Hepatocyte (in vitro differentiated cells): ENCODE results near the gene SPATA9. TPM values are rescaled to one million over a fixed set of nuclear protein-coding genes. Genes with fewer than 3 reads are reported as not detected.
"Not testable (repeated sequence)": the region's sequence is repeated elsewhere in the genome, so short reads cannot be mapped to it uniquely, and the experiment has no call there.

ENCODE experiments used
- DNase-seq: peaks from one replicate; pipeline ENCODE4 v3.0.0-alpha.2; 2016; ENCODE audit warnings: low spot score
- H2AFZ ChIP-seq: fragments of 200-600 bp; sonication (generic); 2 replicates; pipeline ENCODE4 v1.6.0; 2016; ENCODE audit warnings: antibody characterized with exemption, mild to moderate bottlenecking
- H3K27ac ChIP-seq: fragments of 200-600 bp; sonication (generic); 2 replicates; pipeline ENCODE4 v1.5.1; 2016; ENCODE audit warnings: mild to moderate bottlenecking
- H3K27me3 ChIP-seq: fragments of 200-600 bp; sonication (generic); 2 replicates; pipeline ENCODE4 v1.6.1; 2016
- H3K36me3 ChIP-seq: fragments of 200-600 bp; sonication (generic); replicated peaks from 2 replicates; pipeline ENCODE4 v1.5.1; 2016; ENCODE audit warnings: low read depth; ENCODE audit not compliant: insufficient read depth
- H3K4me1 ChIP-seq: fragments of 200-600 bp; sonication (generic); 2 replicates; pipeline ENCODE4 v1.5.1; 2016; ENCODE audit warnings: mild to moderate bottlenecking, moderate library complexity; ENCODE audit not compliant: insufficient read depth
- H3K4me2 ChIP-seq: fragments of 200-600 bp; sonication (generic); 2 replicates; pipeline ENCODE4 v1.6.0; 2016
- H3K4me3 ChIP-seq: fragments of 200-600 bp; sonication (generic); 2 replicates; pipeline ENCODE4 v1.5.1; 2016; ENCODE audit warnings: mild to moderate bottlenecking
- H3K79me2 ChIP-seq: fragments of 200-600 bp; sonication (generic); 2 replicates; pipeline ENCODE4 v1.6.0; 2017; ENCODE audit warnings: mild to moderate bottlenecking
- H3K9me2 ChIP-seq: fragments of 200-600 bp; sonication (generic); replicated peaks from 2 replicates; pipeline ENCODE4 v1.6.0; 2017; ENCODE audit warnings: mild to moderate bottlenecking; ENCODE audit not compliant: insufficient read depth
- H3K9me3 ChIP-seq: fragments of 200-600 bp; sonication (generic); 2 replicates; pipeline ENCODE4 v1.5.1; 2016; ENCODE audit warnings: low read depth, mild to moderate bottlenecking
- H4K20me1 ChIP-seq: fragments of 200-600 bp; sonication (generic); 2 replicates; pipeline ENCODE4 v1.6.0; 2016; ENCODE audit warnings: mild to moderate bottlenecking; ENCODE audit not compliant: insufficient read depth, poor library complexity, severe bottlenecking
- EZH2 ChIP-seq: fragments of 200-600 bp; sonication (generic); IDR thresholded peaks from 2 replicates; pipeline ENCODE4 v1.6.1; 2016; ENCODE audit warnings: antibody characterized with exemption, mild to moderate bottlenecking, borderline replicate concordance
- EZH2phosphoT487 ChIP-seq: fragments of 200-600 bp; sonication (generic); IDR thresholded peaks from one replicate; pipeline ENCODE4 v1.6.1; 2018; ENCODE audit warnings: antibody characterized with exemption, mild to moderate bottlenecking, low read depth, moderate library complexity; ENCODE audit not compliant: unreplicated experiment, severe bottlenecking
- WGBS: methylation state at CpG from one replicate; pipeline ENCODE4 v1.1.6; 2016; ENCODE audit warnings: low lambda C conversion rate; ENCODE audit errors: missing lambda C conversion rate; 5-methylcytosine and 5-hydroxymethylcytosine counted together
- polyA plus RNA-seq: library from polyadenylated mRNA; unstranded; fragments of >200 nt; fragmentation: Nextera tagmentation; extraction: Ambion mirVana; gene quantifications from 2 replicates; pipeline ENCODE4 v1.2.1, GENCODE V29; 2016
- total RNA-seq: library from RNA; depleted of rRNA; stranded (reverse); fragments of >200 nt; gene quantifications from 2 replicates; pipeline ENCODE4 v1.2.3, GENCODE V29; 2014
- TF ChIP-seq, protein P1 (sequence below): fragments of 200-600 bp; sonication (generic); IDR thresholded peaks from 2 replicates; pipeline ENCODE4 v1.5.1; 2016; ENCODE audit warnings: antibody characterized with exemption, mild to moderate bottlenecking; ENCODE audit not compliant: poor library complexity

The SPATA9 gene
- total and polyA plus RNA-seq, 2 experiments from 2014 or later, result 0.33 to 1.2 TPM

DNA sequence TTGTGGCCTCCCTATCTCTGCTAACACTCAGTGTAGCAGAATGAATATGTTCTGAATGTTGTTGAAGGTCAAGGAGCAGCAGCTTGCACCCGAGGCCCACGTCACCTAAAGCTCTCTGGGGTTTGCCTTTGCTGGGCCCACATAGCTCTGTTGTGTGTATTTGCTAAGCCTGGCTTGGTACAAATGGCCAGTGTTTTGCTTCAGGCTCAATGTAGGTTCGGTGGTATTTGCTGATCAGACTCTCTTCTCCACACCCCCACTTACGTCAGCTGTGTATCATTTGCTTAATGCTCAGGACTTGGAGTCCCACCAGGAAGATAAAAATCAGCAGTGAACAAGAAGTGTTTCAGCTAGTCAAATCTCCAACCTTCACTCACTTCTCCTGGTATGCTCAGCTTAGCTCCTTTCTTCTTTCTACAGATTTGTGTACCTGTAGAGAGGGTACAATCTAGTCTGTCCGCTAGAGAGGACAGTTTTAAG, 41.0 kb downstream of the SPATA9 start:
- Histone ChIP-seq H3K9me2 (no peaks in the 10 kb centered on the region), H3K79me2 (no peaks in the 10 kb centered on the region), H3K36me3 (no peaks in the 10 kb centered on the region), H3K9me3 (no peaks in the 10 kb centered on the region), H3K4me3 (no peak overlapping the region), H3K4me1 (peaks cover 16% of the 10 kb centered on the region), H3K4me2 (peak overlapping the region; percentile 6), H4K20me1 (no peaks in the 10 kb centered on the region), H3K27me3 (no peaks in the 10 kb centered on the region), H2AFZ (no peak overlapping the region), H3K27ac (peak overlapping the region; percentile 90)
- no peak for TF ChIP-seq EZH2phosphoT487
- TF ChIP-seq, protein P1, sequence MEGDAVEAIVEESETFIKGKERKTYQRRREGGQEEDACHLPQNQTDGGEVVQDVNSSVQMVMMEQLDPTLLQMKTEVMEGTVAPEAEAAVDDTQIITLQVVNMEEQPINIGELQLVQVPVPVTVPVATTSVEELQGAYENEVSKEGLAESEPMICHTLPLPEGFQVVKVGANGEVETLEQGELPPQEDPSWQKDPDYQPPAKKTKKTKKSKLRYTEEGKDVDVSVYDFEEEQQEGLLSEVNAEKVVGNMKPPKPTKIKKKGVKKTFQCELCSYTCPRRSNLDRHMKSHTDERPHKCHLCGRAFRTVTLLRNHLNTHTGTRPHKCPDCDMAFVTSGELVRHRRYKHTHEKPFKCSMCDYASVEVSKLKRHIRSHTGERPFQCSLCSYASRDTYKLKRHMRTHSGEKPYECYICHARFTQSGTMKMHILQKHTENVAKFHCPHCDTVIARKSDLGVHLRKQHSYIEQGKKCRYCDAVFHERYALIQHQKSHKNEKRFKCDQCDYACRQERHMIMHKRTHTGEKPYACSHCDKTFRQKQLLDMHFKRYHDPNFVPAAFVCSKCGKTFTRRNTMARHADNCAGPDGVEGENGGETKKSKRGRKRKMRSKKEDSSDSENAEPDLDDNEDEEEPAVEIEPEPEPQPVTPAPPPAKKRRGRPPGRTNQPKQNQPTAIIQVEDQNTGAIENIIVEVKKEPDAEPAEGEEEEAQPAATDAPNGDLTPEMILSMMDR, result no peak
- TF ChIP-seq EZH2, result no peak
- WGBS, result 61% methylated on average over 5 of the region's 5 CpGs
- DNase-seq, result peak; percentile 68

DNA sequence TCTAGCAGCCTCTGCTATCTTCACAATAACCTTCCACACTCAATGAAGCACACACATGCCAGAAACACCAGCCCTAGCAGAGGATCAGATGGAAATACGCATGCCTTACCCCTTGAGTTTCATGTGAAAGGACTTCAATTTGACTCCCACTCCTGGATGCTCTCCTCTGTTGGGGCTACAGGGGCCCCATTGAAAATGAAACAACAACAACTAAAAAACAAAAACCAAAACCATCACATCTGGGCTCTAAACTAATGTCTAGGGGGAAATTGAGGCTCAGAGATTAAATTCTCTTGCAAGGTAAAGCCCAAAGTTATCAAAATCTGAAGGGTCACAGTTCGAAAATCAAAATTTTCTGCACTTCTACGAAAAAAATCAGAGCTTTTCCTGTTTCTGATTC, 44.2 kb downstream of the SPATA9 start:
- Histone ChIP-seq H3K9me2 (no peaks in the 10 kb centered on the region), H3K27me3 (no peaks in the 10 kb centered on the region), H3K9me3 (no peaks in the 10 kb centered on the region), H4K20me1 (no peaks in the 10 kb centered on the region), H3K4me3 (no peak overlapping the region), H3K27ac (no peak overlapping the region), H3K79me2 (no peaks in the 10 kb centered on the region), H2AFZ (no peak overlapping the region), H3K4me2 (no peak overlapping the region), H3K4me1 (peaks cover 16% of the 10 kb centered on the region), H3K36me3 (no peaks in the 10 kb centered on the region)
- TF ChIP-seq, protein P1, result no peak
- no peak for TF ChIP-seq EZH2phosphoT487
- TF ChIP-seq EZH2, result no peak
- DNase-seq, result no peak
- 89% methylated on average over 3 of the region's 3 CpGs for WGBS

DNA sequence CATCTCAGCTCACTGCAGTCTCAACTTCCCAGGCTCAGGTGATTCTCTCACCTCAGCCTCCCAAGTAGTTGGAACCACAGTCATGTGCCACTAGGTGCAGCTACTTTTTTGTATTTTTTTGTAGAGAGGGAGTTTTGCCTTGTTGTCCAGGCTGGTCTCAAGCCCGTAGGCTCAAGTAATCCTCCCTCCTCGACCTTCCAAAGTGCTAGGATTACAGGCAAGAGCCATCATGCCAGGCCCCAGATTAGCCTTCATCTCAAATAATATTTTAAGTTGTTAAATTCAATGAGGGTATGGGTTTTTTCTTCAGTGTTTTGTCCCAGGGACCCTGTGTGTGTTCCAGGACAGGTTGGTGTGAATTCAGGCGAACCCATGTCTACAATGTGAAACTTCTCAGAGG, 48.7 kb downstream of the SPATA9 start:
- Histone ChIP-seq H3K4me3 (no peak overlapping the region), H3K4me1 (peaks cover 5% of the 10 kb centered on the region), H4K20me1 (no peaks in the 10 kb centered on the region), H3K4me2 (no peak overlapping the region), H2AFZ (no peak overlapping the region), H3K9me2 (no peaks in the 10 kb centered on the region), H3K79me2 (no peaks in the 10 kb centered on the region), H3K9me3 (no peaks in the 10 kb centered on the region), H3K27me3 (no peaks in the 10 kb centered on the region), H3K36me3 (no peaks in the 10 kb centered on the region), H3K27ac (no peak overlapping the region)
- WGBS, result 74% methylated on average over 3 of the region's 3 CpGs
- DNase-seq, result no peak
- TF ChIP-seq, protein P1, result no peak
- TF ChIP-seq EZH2, result no peak
- no peak for TF ChIP-seq EZH2phosphoT487

DNA sequence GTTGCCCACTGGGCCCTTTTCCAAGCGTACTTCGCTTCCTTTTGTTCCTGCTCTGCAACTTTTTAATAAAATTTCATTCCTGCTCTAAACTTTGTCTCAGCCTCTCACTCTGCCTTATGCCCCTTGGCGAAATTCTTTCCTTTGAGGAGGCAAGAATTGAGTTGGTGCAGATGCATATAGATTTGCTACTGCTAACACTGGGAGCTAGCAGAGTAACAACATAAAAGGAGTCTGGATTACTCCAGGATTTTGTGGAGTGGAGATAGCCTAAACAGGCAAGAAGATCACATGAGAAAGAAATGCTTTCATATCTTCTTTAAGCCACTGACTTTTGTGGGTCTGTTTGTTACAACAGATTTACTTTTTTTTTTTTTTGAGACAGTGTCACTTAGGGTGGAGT, 49.1 kb downstream of the SPATA9 start:
- no peaks in the 10 kb centered on the region for H3K9me3 ChIP-seq
- H3K4me2 ChIP-seq, result no peak overlapping the region
- WGBS, result 83% methylated on average over 3 of the region's 3 CpGs
- no peak overlapping the region for H3K27ac ChIP-seq
- no peaks in the 10 kb centered on the region for H3K79me2 ChIP-seq
- H3K4me1 ChIP-seq, result peaks cover 5% of the 10 kb centered on the region
- H3K9me2 ChIP-seq, result no peaks in the 10 kb centered on the region
- TF ChIP-seq EZH2phosphoT487 (no peak), EZH2 (no peak)
- TF ChIP-seq, protein P1, result no peak
- H2AFZ ChIP-seq, result no peak overlapping the region
- H3K4me3 ChIP-seq, result no peak overlapping the region
- no peaks in the 10 kb centered on the region for H4K20me1 ChIP-seq
- no peaks in the 10 kb centered on the region for H3K27me3 ChIP-seq
- no peaks in the 10 kb centered on the region for H3K36me3 ChIP-seq
- DNase-seq, result no peak

DNA sequence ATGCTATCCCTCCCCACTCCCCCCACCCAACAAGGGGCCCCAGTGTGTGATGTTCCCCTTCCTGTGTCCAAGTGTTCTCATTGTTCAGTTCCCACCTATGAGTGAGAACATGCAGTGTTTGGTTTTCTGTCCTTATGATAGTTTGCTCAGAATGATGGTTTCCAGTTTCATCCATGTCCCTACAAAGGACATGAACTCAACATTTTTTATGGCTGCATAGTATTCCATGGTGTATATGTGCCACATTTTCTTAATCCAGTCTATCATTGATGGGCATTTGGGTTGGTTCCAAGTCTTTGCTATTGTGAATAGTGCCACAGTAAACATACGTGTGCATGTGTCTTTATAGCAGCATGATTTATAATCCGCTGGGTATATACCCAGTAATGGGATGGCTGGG, 49.8 kb downstream of the SPATA9 start:
- not testable (repeated sequence) for DNase-seq, H3K9me3 ChIP-seq, H3K79me2 ChIP-seq, H3K4me2 ChIP-seq, H3K36me3 ChIP-seq, H3K4me3 ChIP-seq, H3K4me1 ChIP-seq, H4K20me1 ChIP-seq, H3K9me2 ChIP-seq, H2AFZ ChIP-seq, H3K27me3 ChIP-seq
- peak overlapping the region; percentile 91 for H3K27ac ChIP-seq
- WGBS, result 100% methylated on average over 2 of the region's 2 CpGs
